Measurements from ENCODE around the gene MRAS. TPM values are rescaled to one million over a fixed set of nuclear protein-coding genes. Genes with fewer than 3 reads are reported as not detected.

MRAS gene
- total RNA-seq (2013) = 11.5 TPM
- 10 to 100 TPM in 1 of 3 donors, 1 to 10 TPM in 2; 6.2 to 13.2 (median 8.3) TPM for polyA plus RNA-seq
- 7.6 TPM in 2 replicates for polyA minus RNA-seq
- 8.1 to 42.4 (median 28.1) reads per million in 11 experiments for total RNA-seq

GRCh38 chr3:138347960-138348753 lies at the start of gene MRAS:
Gene MRAS (plus strand): TSS chr3:138348579. CDS start chr3:138372884, 24,305 bp downstream.
- under 1% methylated on average over 93 of the region's 93 CpGs for WGBS (ENCODE audit: insufficient coverage)
- Histone ChIP-seq H3K4me3 (replicated peaks in 1 of 3; ENCODE audit: low read depth in 2 of 3, low read length in 3 of 3) (peak within 1 kb of the TSS; percentile 60 to 89 (median 78)), H3K36me3 (replicated peaks in 1 of 2; ENCODE audit: control insufficient read depth in 1 of 2, insufficient read depth in 2 of 2, low read length in 2 of 2) (no peaks in the 10 kb centered on the region), H4K20me1 (ENCODE audit: insufficient read depth, low read length) (no peaks in the 10 kb centered on the region), H3K79me2 (ENCODE audit: insufficient read depth, low read length) (no peaks in the 10 kb centered on the region), H3K27me3 (ENCODE audit: control insufficient read depth in 2 of 2, insufficient read depth in 2 of 2, low read length in 2 of 2) (peaks cover 0 to 3% of the 10 kb centered on the region in 2 donors), H3K4me1 (ENCODE audit: control insufficient read depth in 1 of 2, insufficient read depth in 2 of 2, low read length in 2 of 2) (peaks cover 18 to 24% of the 10 kb centered on the region in 2 donors), H3K9ac (ENCODE audit: insufficient read depth, low read length, poor library complexity, severe bottlenecking) (peak within 1 kb of the TSS; percentile 77), H3K4me2 (replicated peaks; ENCODE audit: extremely low read depth, low read length, poor library complexity, severe bottlenecking) (peak within 1 kb of the TSS; percentile 72), H3K9me3 (replicated peaks in 1 of 2; ENCODE audit: control insufficient read depth in 1 of 2, insufficient read depth in 1 of 2, low read length in 2 of 2) (no peaks in the 10 kb centered on the region), H3K27ac (ENCODE audit: low read depth in 1 of 2, low read length in 2 of 2) (peak within 1 kb of the TSS; percentile 77 to 82), H2AFZ (ENCODE audit: insufficient read depth, low read depth, low read length, poor library complexity, severe bottlenecking) (peak within 1 kb of the TSS; percentile 74)
- intact Hi-C loops (cut with micrococcal nuclease) = no loop called here
- no peaks in the 10 kb centered on the region for H3K36me3 Mint-ChIP-seq
- H3K9me3 Mint-ChIP-seq = peaks cover 0 to 3% (median 0%) of the 10 kb centered on the region in 7 donors
- DNase-seq = peak; percentile 44 to 53 (median 46)
- peaks cover 8 to 19% (median 13%) of the 10 kb centered on the region in 3 donors for H3K27me3 Mint-ChIP-seq (ENCODE audit: low read depth in 3 of 3)
- peak within 1 kb of the TSS; percentile 100 for H3K4me3 Mint-ChIP-seq
- peak; percentile 48 for TF ChIP-seq CTCF (IDR thresholded peaks at IDR 0.05)
- H3K27ac Mint-ChIP-seq = peak within 1 kb of the TSS; percentile 96 to 99 (median 99)
- H3K4me1 Mint-ChIP-seq = peaks cover 27% of the 10 kb centered on the region

- Histone ChIP-seq H3K36me3 (replicated peaks in 1 of 2; ENCODE audit: control insufficient read depth in 1 of 2, insufficient read depth in 2 of 2, low read length in 2 of 2) (peaks cover 24 to 35% of the 10 kb centered on the region in 2 donors), H3K27me3 (ENCODE audit: control insufficient read depth in 2 of 2, insufficient read depth in 2 of 2, low read length in 2 of 2) (no peaks in the 10 kb centered on the region), H3K79me2 (ENCODE audit: insufficient read depth, low read length) (no peaks in the 10 kb centered on the region), H3K9ac (ENCODE audit: insufficient read depth, low read length, poor library complexity, severe bottlenecking) (no peak overlapping the region), H2AFZ (ENCODE audit: insufficient read depth, low read depth, low read length, poor library complexity, severe bottlenecking) (no peak overlapping the region), H3K9me3 (replicated peaks in 1 of 2; ENCODE audit: control insufficient read depth in 1 of 2, insufficient read depth in 1 of 2, low read length in 2 of 2) (no peaks in the 10 kb centered on the region), H3K27ac (ENCODE audit: low read depth in 1 of 2, low read length in 2 of 2) (no peak overlapping the region), H4K20me1 (ENCODE audit: insufficient read depth, low read length) (no peaks in the 10 kb centered on the region), H3K4me2 (replicated peaks; ENCODE audit: extremely low read depth, low read length, poor library complexity, severe bottlenecking) (no peak overlapping the region), H3K4me3 (replicated peaks in 1 of 3; ENCODE audit: low read depth in 2 of 3, low read length in 3 of 3) (no peak overlapping the region), H3K4me1 (ENCODE audit: control insufficient read depth in 1 of 2, insufficient read depth in 2 of 2, low read length in 2 of 2) (no peaks in the 10 kb centered on the region)
- Mint-ChIP-seq H3K4me3 (no peak overlapping the region), H3K36me3 (peaks cover 27 to 29% of the 10 kb centered on the region in 2 donors), H3K9me3 (peaks cover 0 to 4% (median 0%) of the 10 kb centered on the region in 7 donors), H3K27me3 (ENCODE audit: low read depth in 3 of 3) (peaks cover 0 to 8% (median 2%) of the 10 kb centered on the region in 3 donors), H3K27ac (no peak overlapping the region), H3K4me1 (no peaks in the 10 kb centered on the region)
- intact Hi-C loops (cut with micrococcal nuclease) = no loop called here
- 86% methylated on average over 1 of the region's 2 CpGs for WGBS (ENCODE audit: insufficient coverage)
- DNase-seq = no peak
- TF ChIP-seq CTCF (IDR thresholded peaks at IDR 0.05) = no peak
Observed at GRCh38 chr3:138300647-138301046, 47.7 kb upstream of the MRAS start.

Data from CD14-positive monocyte (primary cell).